ENCODE measurements around the gene LDB3.
A peak's percentile ranks its signal among the peaks of the same experiment; 100 is the strongest.
"Not testable (repeated sequence)": the region's sequence is repeated elsewhere in the genome, so short reads cannot be mapped to it uniquely, and the experiment has no call there.

LDB3 gene

DNA sequence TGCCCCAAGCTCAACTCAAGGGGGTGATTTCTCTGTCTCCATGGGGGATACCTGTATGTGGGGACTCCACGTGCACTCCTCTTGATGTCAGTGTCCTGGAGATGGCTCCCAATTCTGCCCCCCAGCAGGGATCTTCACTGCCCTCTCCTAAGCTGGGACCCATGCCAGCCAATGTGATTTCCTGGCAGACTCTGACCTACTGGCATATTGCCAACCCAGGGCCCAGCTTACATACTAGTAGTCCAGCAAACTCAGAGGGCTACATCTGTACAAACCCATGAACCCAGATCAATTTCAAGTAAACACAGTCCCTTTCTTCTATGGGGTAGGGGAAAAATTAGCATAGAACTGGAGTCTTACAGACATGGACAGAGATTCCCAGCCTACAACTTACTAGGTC lies 61.9 kb downstream of the LDB3 start:
- DNase-seq (ENCODE audit: low read depth in 2 of 2): no peak

- no peak for DNase-seq (ENCODE audit: low read depth in 2 of 2)
Measured at GRCh38 chr10:86732771-86733170, 64.5 kb downstream of the LDB3 start.

- DNase-seq (ENCODE audit: low read depth in 2 of 2): no peak
Measured at GRCh38 chr10:86733260-86733671, 65.0 kb downstream of the LDB3 start.

GRCh38 chr10:86734207-86734988 lies 66.1 kb downstream of the LDB3 start:
- DNase-seq (ENCODE audit: low read depth in 2 of 2): no peak

DNA sequence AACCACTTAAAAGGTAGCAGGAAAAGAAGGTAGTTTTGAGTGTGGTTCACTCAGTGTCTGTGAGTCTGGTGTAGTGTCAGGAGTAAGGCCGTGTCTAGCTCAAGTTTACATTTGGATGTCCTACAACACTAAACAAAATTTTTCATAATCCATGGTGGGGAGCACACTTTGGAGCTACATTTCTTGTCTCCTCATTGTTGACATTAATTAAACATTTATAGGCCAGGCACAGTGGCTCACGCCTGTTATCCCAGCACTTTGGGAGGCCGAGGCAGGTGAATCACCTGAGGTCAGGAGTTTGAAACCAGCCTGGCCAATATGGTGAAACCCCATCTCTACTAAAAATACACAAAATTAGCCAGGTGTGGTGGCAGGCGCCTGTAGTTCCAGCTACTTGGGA lies 67.0 kb downstream of the LDB3 start:
- not testable (repeated sequence) for DNase-seq (ENCODE audit: low read depth in 2 of 2)

DNA sequence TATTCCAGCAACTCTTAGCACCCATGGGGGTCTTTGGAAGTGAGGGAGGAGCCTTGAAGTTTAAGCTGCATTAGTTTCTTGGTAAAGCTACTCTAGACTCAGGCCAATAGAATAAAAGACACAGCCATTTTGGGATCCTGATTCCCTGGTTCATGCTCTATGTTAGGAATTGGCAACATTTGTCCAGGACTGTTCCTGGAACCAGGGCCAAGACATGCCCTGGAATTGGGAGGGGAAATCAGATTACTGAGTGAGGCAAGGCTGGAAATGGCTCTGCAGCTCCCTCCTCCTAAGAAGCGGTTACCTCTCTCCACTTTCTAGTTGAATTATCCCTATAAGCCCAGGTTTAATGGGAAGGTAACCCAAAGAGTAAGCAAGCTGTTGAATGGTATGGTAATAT lies 73.9 kb downstream of the LDB3 start:
- DNase-seq (ENCODE audit: low read depth in 2 of 2): no peak

- DNase-seq (ENCODE audit: low read depth in 2 of 2): no peak
Measured at GRCh38 chr10:86744067-86744725, 75.9 kb downstream of the LDB3 start.

DNA sequence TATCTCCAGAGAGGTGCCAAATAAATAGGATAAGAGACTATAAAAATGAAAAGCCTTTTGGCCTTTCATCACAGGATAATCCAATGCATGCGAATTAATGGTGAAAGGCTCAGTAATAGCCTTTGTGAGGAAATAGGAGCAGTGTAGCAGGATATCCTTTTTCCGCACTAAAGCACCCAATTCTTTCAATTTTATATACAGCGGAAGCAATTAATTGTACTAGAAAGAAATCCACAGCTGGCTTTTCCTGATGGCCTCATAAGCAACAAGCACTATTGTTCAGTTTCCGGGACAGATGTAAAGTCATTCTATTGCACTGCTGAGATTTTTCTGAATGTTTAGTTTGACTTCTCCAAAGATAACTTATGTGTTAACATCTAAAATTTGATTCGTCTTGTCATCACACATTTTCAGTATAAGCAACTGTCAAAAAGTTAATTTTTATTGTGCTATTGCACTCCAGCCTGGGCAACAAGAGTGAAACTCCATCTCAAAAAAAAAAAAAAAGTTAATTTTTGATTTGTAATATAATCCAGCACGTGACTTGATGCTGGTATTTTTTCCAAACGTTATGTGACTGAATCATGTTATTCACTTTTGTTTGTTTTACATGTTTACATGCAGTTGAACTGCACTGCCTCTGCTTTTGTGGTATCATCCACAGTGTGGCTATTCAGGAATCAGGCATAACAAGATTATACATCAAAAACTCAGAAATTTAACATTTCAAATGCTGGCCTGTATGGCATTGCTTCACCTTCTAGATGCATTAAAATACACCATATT lies 79.7 kb downstream of the LDB3 start:
- DNase-seq (ENCODE audit: low read depth in 2 of 2): no peak

GRCh38 chr10:86749854-86750253 lies 81.5 kb downstream of the LDB3 start:
- no peak for DNase-seq (ENCODE audit: low read depth in 2 of 2)

DNA sequence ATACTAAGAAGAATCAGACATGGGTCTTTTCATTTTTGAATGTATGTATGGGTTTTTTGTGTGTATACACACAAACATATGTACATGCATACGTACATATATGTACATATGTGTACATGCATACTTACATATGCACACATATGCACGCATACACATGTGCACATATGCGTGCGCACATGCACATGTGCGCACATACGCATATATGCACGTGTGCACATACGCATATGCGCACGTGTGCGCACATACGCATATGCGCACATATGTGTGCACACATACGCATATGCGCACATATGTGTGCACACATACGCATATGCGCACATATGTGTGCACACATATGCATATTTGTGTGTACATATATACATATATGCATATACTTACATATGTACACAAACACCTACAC lies 83.2 kb downstream of the LDB3 start:
- no peak for DNase-seq (ENCODE audit: low read depth in 2 of 2)

DNA sequence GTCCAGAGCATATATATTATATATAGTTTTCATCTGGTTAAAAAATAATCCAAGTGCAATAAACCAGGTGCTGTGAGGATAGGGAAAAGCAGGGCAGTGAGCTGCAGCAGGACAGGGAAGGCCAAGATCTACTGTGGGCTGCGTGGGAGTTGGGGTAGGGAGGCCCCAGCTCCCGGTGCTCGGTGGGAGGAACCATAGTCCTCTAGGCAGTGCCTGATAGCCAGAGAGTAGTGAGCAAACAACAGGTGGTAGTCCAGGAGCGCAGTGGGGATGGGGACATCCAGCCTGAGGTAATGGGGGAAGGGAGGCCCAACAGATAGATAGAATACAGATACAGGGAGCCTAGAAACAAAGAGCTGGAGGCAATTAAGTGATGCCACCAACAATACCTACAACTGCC lies 84.0 kb downstream of the LDB3 start:
- DNase-seq (ENCODE audit: low read depth in 2 of 2): no peak

DNA sequence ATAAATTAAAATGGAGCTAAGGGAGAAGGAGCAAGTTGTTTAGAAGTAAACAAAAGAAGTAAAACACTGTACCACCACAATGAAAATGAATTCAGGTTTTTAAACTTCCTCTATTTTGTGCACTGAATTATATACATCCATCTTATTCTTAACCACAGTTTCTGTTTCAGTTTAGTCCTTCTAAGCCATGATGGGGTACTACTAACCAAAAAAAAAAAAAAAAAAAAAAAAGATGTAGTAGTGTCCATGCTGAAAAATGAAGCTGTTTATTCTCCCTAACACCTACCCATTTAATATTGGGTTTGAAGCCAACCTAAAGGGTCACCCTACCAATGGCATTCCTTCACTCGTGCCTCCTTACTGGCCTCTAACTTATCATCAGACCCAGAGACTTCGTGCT lies 84.7 kb downstream of the LDB3 start:
- no peak for DNase-seq (ENCODE audit: low read depth in 2 of 2)

DNA sequence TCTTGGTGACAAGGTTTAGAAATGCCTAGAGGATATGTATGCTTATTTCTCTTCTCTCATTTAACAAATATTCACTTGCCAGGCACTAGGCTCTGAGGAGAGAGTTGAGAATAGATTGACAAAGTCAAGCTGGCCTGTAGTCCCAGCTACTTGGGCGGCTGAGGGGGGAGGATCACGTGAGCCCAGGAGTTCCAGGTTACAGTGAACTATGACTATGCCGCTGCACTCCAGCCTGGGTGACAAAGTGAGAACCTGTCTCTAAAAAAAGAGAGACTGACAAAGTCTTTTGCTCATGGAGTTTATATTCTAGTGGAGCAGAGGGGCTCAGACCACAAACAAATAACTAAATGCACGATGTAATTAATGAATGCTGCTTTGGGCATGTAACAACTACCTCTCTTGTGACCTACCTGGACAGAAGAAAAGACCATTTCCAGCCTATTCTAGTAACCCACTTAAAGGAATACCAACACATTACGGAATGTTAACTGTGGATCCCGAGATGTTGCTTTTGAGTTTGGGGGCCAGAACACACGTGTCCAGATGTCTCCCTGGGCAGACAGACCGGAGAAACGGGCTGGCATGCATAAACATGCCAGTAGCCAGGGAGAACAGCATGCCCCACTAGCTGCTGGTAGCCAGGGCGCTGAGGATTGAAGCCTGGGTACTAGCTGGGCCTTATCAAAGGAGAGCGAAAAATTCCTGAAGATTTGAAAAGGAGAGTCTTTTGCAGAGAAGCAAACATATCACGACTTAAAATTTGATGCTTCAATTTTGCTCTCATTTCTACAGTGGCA lies 85.5 kb downstream of the LDB3 start:
- no peak for DNase-seq (ENCODE audit: low read depth in 2 of 2)

DNA sequence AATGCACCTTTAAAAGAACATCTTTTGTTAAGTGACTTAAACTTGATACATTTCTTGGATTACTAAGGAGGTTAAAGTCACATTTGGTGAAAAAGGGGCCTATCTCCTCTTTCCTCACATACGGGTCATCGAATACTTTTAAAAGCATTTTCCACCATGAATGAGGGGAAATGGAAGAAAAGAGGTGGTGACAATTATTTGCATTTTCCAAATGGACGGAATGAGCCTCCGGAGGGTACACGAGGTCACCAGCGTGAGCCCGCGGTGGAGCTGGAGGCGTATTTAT lies 87.1 kb downstream of the LDB3 start:
- no peak for DNase-seq (ENCODE audit: low read depth in 2 of 2)

DNA sequence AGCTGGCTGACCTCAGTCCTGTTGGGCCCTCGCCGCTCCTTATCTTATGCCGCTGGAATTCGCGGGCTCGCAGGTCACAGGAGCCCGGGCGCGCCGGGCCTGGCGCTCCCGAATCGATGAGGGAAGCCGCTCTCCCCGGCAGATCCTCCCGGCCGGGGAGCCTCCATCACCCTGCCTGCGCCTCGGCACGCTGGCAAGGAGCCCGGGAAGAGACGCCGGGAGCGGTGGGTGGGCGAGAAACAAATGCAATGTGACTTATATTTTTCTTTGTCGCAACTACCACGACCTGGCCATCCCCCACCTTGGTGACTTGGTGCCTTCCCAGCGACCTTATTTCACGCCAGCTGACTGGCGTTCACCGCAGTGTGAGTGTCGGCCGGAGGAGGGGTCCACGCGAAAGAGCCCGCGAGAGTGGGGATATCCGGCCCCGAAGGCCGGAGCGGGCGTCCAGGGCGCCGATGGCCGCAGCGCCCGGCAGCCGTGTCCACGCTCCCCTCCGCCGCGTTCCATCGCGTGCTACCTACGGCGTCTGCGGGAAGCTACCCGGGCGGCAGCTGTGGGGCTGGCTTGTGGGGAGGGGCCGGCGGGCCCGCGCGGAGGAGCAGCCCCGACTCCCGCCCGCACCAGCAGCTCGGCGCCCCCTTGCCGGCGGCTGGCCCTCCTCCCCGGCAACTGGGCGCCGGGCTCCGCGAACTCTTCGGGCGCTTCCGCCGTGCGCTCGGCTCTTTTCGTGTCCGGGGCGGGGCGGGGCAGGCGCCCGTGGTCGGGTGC lies 87.6 kb downstream of the LDB3 start:
- peak; percentile 70 to 71 for DNase-seq (ENCODE audit: low read depth in 2 of 2)

DNA sequence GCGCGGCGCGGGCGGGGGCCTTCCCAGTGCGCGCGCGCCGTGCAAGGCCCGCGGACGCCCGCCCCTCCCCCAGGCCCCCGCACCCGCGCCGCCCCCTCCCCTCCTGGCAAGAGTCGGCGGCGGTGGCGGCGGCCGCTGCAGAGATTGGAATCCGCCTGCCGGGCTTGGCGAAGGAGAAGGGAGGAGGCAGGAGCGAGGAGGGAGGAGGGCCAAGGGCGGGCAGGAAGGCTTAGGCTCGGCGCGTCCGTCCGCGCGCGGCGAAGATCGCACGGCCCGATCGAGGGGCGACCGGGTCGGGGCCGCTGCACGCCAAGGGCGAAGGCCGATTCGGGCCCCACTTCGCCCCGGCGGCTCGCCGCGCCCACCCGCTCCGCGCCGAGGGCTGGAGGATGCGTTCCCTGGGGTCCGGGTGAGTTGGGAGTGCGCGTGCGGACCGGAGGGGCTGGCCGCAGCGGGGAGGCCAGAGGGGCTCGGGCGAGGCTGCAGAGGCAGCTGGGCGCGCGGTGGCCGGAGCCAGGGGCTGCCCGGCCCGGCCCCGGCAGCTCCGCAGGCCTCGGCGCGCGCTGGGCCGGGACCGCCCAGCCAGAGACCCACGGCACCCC lies 88.3 kb downstream of the LDB3 start, which contains the start of gene BMPR1A:
Gene BMPR1A (plus strand): TSS at position 109 of the 602 bp plus-strand sequence. CDS start 119,400 bp downstream, outside the sequence.
- DNase-seq (ENCODE audit: low read depth in 2 of 2): no peak

DNA sequence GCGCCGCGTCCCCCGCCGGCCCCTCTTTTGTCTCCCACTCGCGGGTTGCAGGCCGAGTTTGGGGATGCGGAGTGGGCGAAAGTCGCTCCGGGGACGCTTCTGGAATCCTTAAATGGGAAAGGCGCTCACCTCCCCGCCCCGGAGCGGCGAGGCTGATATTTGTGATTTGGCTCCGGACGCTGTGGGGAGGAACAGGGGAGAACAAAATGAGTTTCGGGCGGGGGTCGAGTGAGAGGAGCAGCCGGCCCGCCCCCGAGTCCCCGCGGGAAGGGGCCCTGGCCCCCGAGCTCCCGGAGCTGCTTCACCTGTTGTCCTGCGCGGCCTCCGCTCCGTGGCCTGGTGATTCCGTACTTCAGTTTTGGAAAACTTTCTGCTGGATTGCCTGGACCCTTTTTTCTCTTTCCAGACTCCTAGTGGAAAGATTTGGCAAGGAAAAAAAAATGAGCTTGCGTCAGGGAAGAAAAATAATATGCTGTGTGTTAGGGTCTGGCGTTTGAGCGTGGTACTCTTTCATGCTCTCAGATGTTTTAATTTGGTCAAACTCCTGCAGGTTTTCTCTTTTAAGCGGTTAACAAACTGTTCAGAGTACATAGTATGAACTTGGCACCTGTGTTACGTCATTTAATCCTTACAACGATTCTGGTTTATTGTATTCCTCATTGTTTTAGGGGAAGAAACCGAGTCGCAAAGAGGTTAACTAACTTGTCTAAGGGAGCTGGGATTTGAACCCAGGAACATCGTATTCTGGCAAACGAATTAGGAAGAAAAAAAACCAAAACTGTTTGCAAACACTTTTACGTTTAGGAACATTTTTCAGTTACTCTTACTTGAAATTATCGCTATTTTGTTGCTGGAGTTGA lies 89.0 kb downstream of the LDB3 start:
- DNase-seq (ENCODE audit: low read depth in 2 of 2): no peak

- no peak for DNase-seq (ENCODE audit: low read depth in 2 of 2)
Measured at GRCh38 chr10:86758189-86759072, 90.1 kb downstream of the LDB3 start.

Data from activated CD8-positive, alpha-beta memory T cell treated with anti-CD3 and anti-CD28 coated beads for 4 hours (primary cell).